Fibroblast of lung (primary cell): Measurements from ENCODE around the gene MAT2B.

Experiments
- CTCF ChIP-seq, 2 donors: IDR thresholded peaks in 1 of 2; conservative IDR thresholded peaks in 1 of 2; 1 replicate in 1 of 2; 2 replicates in 1 of 2; pipeline ENCODE4 v1.5.1; 2011 to 2012; ENCODE audit warnings: low read length in 2 of 2, control low read depth in 1 of 2, inconsistent platforms in 1 of 2, low read depth in 1 of 2, mild to moderate bottlenecking in 1 of 2
- EZH2 ChIP-seq: IDR thresholded peaks from 2 replicates; pipeline ENCODE4 v1.5.1; 2012; ENCODE audit warnings: low read length, control low read depth, mild to moderate bottlenecking; ENCODE audit errors: missing control alignments

- TF ChIP-seq CTCF (conservative IDR thresholded peaks at IDR 0.05 in 1 of 2, IDR thresholded peaks at IDR 0.05 in 1 of 2; ENCODE audit: low read depth in 1 of 2, low read length in 2 of 2) (no peak), EZH2 (no peak)
These were observed 47.1 kb downstream of the MAT2B start for GRCh38 chr5:163552536-163552935.
